Endothelial cell of umbilical vein (primary cell): ENCODE results near the gene TAF15. TPM values are rescaled to one million over a fixed set of nuclear protein-coding genes. Genes with fewer than 3 reads are reported as not detected.

Experiments
- BruUV-seq: library from RNA; stranded (reverse); fragments of 400-500 nt; replicated peaks from 2 replicates; lab custom pipeline; 2021; lab: Mats Ljungman, UMichigan
- CTCF ChIA-PET: fragments of 300-600, 350-600 bp; sonication (Branson Sonifier 250); formaldehyde crosslinking; loops from one replicate; lab custom pipeline; 2021; ENCODE audit warnings: antibody characterized with exemption, inconsistent platforms; lab: Charles Lee
- POLR2A ChIA-PET: fragments of 300-600, 350-600 bp; sonication (Branson Sonifier 250); formaldehyde crosslinking; loops from one replicate; lab custom pipeline; 2021; ENCODE audit warnings: antibody characterized with exemption, inconsistent platforms; lab: Charles Lee
- DNase-seq: peaks from one replicate; pipeline ENCODE4 v3.0.0-alpha.2; 2011; ENCODE audit warnings: low read depth, low spot score
- FAIRE-seq: peaks from 2 replicates; lab custom pipeline; 2011; peaks lifted over from hg19 to GRCh38; lab: Jason Lieb, UNC
- H2AFZ ChIP-seq: 2 replicates; pipeline ENCODE4 v1.6.0; 2012; ENCODE audit warnings: low read depth, low read length, control low read depth, inconsistent platforms
- H3K27ac ChIP-seq: 2 replicates; pipeline ENCODE4 v1.5.1; 2011; ENCODE audit warnings: low read depth, mild to moderate bottlenecking, control low read depth, low read length, moderate library complexity; ENCODE audit not compliant: insufficient read depth
- H3K27me3 ChIP-seq, 2 experiments: 2 replicates each; pipeline versions ENCODE4 v1.6.0 to v1.6.1; 2011; ENCODE audit warnings: low read length in 2 of 2, mixed read lengths in 1 of 2; ENCODE audit not compliant: control insufficient read depth in 2 of 2, insufficient read depth in 2 of 2
- H3K36me3 ChIP-seq, 2 experiments: 2 replicates in 1 of 2; 3 replicates in 1 of 2; pipeline ENCODE4 v1.5.1; 2011; ENCODE audit warnings: low read length in 2 of 2, mild to moderate bottlenecking in 1 of 2, moderate library complexity in 1 of 2; ENCODE audit not compliant: control insufficient read depth in 2 of 2, insufficient read depth in 2 of 2; ENCODE audit errors: extremely low read depth in 1 of 2
- H3K4me1 ChIP-seq: 3 replicates; pipeline ENCODE4 v1.5.1; 2011; ENCODE audit warnings: mild to moderate bottlenecking, low read length; ENCODE audit not compliant: control insufficient read depth, insufficient read depth; ENCODE audit errors: extremely low read depth
- H3K4me2 ChIP-seq: 2 replicates; pipeline ENCODE4 v1.6.1; 2011; ENCODE audit warnings: low read length, control low read depth, mixed read lengths; ENCODE audit not compliant: insufficient read depth
- H3K4me3 ChIP-seq, 3 experiments: fragments of 200-600 bp in 1 of 3; sonication (generic), shearing (Covaris generic) in 1 of 3; replicated peaks in 1 of 3; 2 replicates each; pipeline ENCODE4 v1.5.1; 2011 to 2016; ENCODE audit warnings: control low read depth in 3 of 3, low read length in 3 of 3, mild to moderate bottlenecking in 2 of 3, inconsistent platforms in 1 of 3, low read depth in 1 of 3, moderate library complexity in 1 of 3; ENCODE audit not compliant: insufficient read depth in 1 of 3
- H3K79me2 ChIP-seq: 2 replicates; pipeline ENCODE4 v1.6.0; 2012; ENCODE audit warnings: low read length, inconsistent platforms; ENCODE audit not compliant: control insufficient read depth, insufficient read depth
- H3K9ac ChIP-seq: replicated peaks from 2 replicates; pipeline ENCODE3; 2011; ENCODE audit warnings: low read length, control low read depth; ENCODE audit not compliant: insufficient read depth; ENCODE audit errors: extremely low read depth
- H3K9me1 ChIP-seq: replicated peaks from 3 replicates; pipeline ENCODE4 v1.6.0; 2011; ENCODE audit warnings: mild to moderate bottlenecking, low read length; ENCODE audit not compliant: control insufficient read depth, insufficient read depth; ENCODE audit errors: extremely low read depth
- H3K9me3 ChIP-seq: replicated peaks from 2 replicates; pipeline ENCODE4 v1.5.1; 2012; ENCODE audit warnings: low read length, inconsistent platforms; ENCODE audit not compliant: control insufficient read depth, insufficient read depth
- H4K20me1 ChIP-seq: replicated peaks from 2 replicates; pipeline ENCODE3; 2011; ENCODE audit warnings: mild to moderate bottlenecking, low read length; ENCODE audit not compliant: control insufficient read depth, insufficient read depth; ENCODE audit errors: extremely low read depth
- EZH2 ChIP-seq: IDR thresholded peaks from 2 replicates; pipeline ENCODE4 v1.6.1; 2012; ENCODE audit warnings: borderline replicate concordance, low read depth, mild to moderate bottlenecking, moderate library complexity, low read length, inconsistent platforms; ENCODE audit not compliant: severe bottlenecking
- FOS ChIP-seq: IDR thresholded peaks from 2 replicates; pipeline ENCODE4 v1.6.1; 2011; ENCODE audit warnings: mild to moderate bottlenecking, low read length, moderate library complexity, borderline replicate concordance; ENCODE audit not compliant: insufficient read depth
- GATA2 ChIP-seq: IDR thresholded peaks from 2 replicates; pipeline ENCODE4 v1.7.0; 2011; ENCODE audit warnings: low read depth, mild to moderate bottlenecking, moderate library complexity, mixed read lengths, low read length; ENCODE audit not compliant: insufficient read length, insufficient read depth
- JUN ChIP-seq: IDR thresholded peaks from 2 replicates; pipeline ENCODE4 v1.6.1; 2011; ENCODE audit warnings: borderline replicate concordance, low read depth; ENCODE audit not compliant: insufficient read length, insufficient read depth
- MYC ChIP-seq: IDR thresholded peaks from one replicate; pipeline ENCODE4 v1.6.1; 2011; ENCODE audit warnings: mild to moderate bottlenecking, low read depth, low read length
- POLR2A ChIP-seq: IDR thresholded peaks from 2 replicates; pipeline ENCODE4 v1.6.1; 2012; ENCODE audit warnings: low read depth, mild to moderate bottlenecking, control low read depth, low read length
- POLR2AphosphoS5 ChIP-seq: IDR thresholded peaks from 2 replicates; pipeline ENCODE4 v1.6.1; 2012; ENCODE audit warnings: low read depth, mild to moderate bottlenecking, control low read depth, low read length, moderate library complexity; ENCODE audit not compliant: insufficient read depth
- dilution Hi-C: fragments of 300-500 bp; cut with MboI; formaldehyde crosslinking; loops from one replicate; pipeline ENCODE4 v1.15.0; 2019; ENCODE audit warnings: low sequenced_read_pairs; ENCODE audit not compliant: extremely low pct_ligation_motif_present
- intact Hi-C: fragments of 100-400 bp; cut with micrococcal nuclease; formaldehyde crosslinking; loops from one replicate; pipeline ENCODE4 v1.10.0; 2022
- polyA plus RNA-seq, 4 experiments: library from polyadenylated mRNA; depleted of rRNA in 3 of 4; stranded (reverse) in 3 of 4; unstranded in 1 of 4; fragments of >200 nt; gene quantifications; 2 replicates each; pipeline versions ENCODE4 v1.2.1 to v1.2.3, GENCODE V29; 2011 to 2012; ENCODE audit warnings: missing spikeins in 1 of 4
- total RNA-seq: library from RNA; stranded (reverse); gene quantifications from 2 replicates; pipeline ENCODE4 v1.2.3, GENCODE V29; 2021
- TF ChIP-seq, protein P1 (sequence below): IDR thresholded peaks from 2 replicates; pipeline ENCODE4 v1.6.1; 2011; ENCODE audit not compliant: insufficient read depth, insufficient read length
- TF ChIP-seq, protein P2 (sequence below), 2 donors: IDR thresholded peaks; 1 replicate in 1 of 2; 2 replicates in 1 of 2; pipeline ENCODE4 v1.5.1; 2011; ENCODE audit warnings: low read length in 2 of 2, mild to moderate bottlenecking in 2 of 2, moderate library complexity in 2 of 2, control low read depth in 1 of 2, inconsistent platforms in 1 of 2, low read depth in 1 of 2; ENCODE audit not compliant: insufficient read depth in 1 of 2; ENCODE audit errors: extremely low read depth in 1 of 2

Gene TAF15
- total and polyA plus RNA-seq, 2 donors (not counting 3 experiments of a cell fraction or from before 2014, with no cell fraction given): 59.4 to 247 TPM

DNA sequence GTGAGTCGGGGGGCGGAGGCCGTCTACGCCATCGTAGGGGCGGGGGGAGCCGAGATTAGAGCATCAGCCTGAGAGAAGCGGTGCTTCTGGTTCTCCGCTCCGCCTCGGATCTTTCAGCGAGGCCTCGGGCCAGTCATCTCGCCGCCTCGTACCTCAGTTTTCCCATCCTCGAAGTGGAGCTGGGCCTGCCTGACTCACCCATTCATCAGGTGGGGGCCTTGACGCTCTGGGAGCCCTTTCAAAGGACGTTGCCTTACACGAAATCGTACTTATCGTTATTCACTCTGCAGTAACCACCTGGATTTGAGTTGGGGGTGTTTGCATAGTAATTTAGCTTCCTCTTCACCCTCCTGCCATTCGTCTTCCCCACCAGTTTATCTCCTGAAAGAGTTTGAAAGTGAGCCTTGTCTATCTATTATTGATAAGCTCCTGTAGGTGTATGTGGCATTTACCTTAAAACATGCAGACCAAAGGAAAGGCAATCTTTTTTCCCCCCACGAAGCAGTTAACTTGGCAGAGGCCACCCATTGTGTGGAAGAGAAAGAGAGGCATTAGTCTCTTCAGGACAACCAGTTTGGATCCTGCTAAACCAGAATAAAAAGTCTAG, 674 bp downstream of the TAF15 start:
- Histone ChIP-seq H3K9me1 (no peaks in the 10 kb centered on the region), H3K9me3 (no peaks in the 10 kb centered on the region), H3K27me3 (no peaks in the 10 kb centered on the region), H3K4me3 (peak overlapping the region; percentile 56 to 96 (median 81)), H3K27ac (peak overlapping the region; percentile 90), H3K9ac (peak overlapping the region; percentile 93), H3K36me3 (no peaks in the 10 kb centered on the region), H3K79me2 (peaks cover 57% of the 10 kb centered on the region), H2AFZ (no peak overlapping the region), H4K20me1 (peaks cover 7% of the 10 kb centered on the region), H3K4me2 (peak overlapping the region; percentile 93), H3K4me1 (peaks cover 41% of the 10 kb centered on the region)
- BruUV-seq: no TSS peak
- dilution Hi-C loops: no loop called here
- DNase-seq (peak; percentile 49), FAIRE-seq (no peak)
- ChIA-PET POLR2A (interaction anchor here (0.6 to 2.7 kb wide), 5 partner anchors 10 to 49 kb away, joined by 4 to 39 read pairs (median 6); no protein-coding TSS in a partner anchor), CTCF (interaction anchor here (0.6 to 11.8 kb wide), 5 partner anchors 36 to 196 kb away, joined by 3 to 453 read pairs (median 5); no protein-coding TSS in a partner anchor)
- TF ChIP-seq JUN: no peak
- no peak for TF ChIP-seq EZH2
- TF ChIP-seq POLR2AphosphoS5: no peak
- TF ChIP-seq GATA2: no peak
- TF ChIP-seq, protein P1, sequence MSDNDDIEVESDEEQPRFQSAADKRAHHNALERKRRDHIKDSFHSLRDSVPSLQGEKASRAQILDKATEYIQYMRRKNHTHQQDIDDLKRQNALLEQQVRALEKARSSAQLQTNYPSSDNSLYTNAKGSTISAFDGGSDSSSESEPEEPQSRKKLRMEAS: no peak
- no peak for TF ChIP-seq MYC
- no peak for TF ChIP-seq POLR2A
- TF ChIP-seq, protein P2, sequence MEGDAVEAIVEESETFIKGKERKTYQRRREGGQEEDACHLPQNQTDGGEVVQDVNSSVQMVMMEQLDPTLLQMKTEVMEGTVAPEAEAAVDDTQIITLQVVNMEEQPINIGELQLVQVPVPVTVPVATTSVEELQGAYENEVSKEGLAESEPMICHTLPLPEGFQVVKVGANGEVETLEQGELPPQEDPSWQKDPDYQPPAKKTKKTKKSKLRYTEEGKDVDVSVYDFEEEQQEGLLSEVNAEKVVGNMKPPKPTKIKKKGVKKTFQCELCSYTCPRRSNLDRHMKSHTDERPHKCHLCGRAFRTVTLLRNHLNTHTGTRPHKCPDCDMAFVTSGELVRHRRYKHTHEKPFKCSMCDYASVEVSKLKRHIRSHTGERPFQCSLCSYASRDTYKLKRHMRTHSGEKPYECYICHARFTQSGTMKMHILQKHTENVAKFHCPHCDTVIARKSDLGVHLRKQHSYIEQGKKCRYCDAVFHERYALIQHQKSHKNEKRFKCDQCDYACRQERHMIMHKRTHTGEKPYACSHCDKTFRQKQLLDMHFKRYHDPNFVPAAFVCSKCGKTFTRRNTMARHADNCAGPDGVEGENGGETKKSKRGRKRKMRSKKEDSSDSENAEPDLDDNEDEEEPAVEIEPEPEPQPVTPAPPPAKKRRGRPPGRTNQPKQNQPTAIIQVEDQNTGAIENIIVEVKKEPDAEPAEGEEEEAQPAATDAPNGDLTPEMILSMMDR (IDR thresholded peaks at IDR 0.05; ENCODE audit: extremely low read depth in 1 of 2, insufficient read depth in 1 of 2, low read depth in 1 of 2, low read length in 2 of 2): no peak
- no peak for TF ChIP-seq FOS
- intact Hi-C loops: loop anchor here (1.0 to 10.0 kb wide), 7 partner anchors 9 to 849 kb away; partner anchors contain the start of genes CCT6B, SLFN11, SLFN12 and SLFN5
